GM21367 (cell line): ENCODE data around the gene PPP1R14C.

ENCODE experiments used
- ATAC-seq: cut with Tn5 transposase; IDR thresholded peaks from one replicate; pipeline ENCODE4 v1.9.1; 2021; ENCODE audit not compliant: unreplicated experiment

PPP1R14C gene

DNA sequence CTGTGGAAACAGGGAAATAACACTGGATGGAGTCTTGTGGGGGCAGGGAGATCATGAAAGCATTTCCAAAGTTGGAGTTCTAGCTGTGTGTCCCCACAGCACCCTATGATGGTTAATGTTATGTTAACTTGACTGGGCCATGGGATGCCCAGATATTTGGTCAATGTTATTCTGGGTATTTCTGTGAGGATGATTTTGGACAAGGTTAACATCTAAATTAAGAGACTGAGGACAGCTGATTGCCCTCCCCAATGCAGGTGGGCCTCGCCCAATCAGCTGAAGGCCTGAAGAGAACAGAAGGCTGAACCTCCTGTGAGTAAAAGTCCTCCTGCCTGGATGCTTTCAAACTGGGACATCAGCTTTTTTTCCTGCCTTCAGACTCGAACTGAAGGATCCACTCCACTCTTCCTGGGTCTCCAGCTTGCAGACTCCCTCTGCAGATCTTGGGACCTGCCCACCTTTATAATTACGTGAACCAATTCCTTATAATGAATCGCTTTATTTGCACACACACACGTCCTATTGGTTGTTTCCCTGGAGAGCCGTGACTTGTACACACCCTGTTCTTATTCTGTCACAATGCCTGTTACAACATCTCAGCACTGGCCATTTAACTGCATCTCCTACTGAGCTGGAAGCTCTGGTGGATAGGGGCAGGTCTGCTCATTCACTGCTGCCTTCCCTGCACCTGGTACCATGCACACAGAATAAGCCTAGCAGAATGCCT is 126.4 kb downstream of the PPP1R14C start:
- no peak for ATAC-seq

DNA sequence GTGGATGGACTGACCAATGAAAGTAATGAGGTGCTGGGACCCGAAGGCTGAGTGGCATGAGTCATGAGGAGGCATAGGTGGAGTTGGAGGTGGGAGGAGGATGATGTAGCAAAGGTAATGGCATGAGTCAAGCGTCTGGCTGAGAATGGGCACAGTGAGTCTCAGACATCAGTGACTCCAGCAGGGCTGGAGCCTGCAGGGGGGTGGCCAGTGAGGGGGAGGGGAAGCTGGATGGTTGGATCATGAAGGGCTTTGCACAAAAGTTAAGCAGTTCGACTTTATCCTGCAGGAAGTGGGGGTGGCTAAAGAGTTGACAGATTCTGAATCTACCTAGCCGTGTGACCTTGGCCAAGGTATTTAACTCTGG is 127.0 kb downstream of the PPP1R14C start:
- ATAC-seq = no peak

DNA sequence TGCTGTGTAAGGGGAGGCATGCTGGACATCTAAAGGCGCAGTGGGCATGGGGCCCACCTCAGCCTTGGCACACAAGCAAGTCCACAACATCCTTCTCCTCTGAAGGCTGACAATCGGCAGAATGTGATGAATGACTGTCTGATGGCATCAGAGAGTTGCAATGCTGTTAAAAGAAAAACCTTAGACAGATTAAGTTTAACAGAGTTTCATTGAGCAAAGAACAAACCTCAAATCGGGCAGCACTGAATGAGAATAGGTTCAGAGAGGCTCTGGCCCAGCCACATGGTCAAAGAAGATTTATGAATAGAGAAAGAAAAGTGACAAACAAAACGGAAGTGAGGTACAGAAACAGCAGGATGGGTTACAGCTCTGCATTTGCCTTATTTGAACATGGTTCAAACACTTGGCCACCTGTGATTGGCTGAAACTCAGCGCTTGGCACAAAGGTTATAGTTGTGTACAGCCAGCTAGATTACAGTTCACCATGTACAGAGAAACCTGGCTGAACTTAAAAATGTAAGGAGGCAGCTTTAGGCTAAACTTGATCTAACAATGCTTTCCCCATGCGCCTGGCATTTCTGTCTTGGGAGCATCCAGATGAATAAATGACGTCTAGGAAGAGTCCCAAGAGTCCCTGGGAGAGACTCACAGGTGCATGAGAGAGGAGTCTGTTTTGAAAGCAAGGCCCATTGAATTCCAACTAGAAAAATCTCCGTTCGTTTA is 127.6 kb downstream of the PPP1R14C start:
- no peak for ATAC-seq

DNA sequence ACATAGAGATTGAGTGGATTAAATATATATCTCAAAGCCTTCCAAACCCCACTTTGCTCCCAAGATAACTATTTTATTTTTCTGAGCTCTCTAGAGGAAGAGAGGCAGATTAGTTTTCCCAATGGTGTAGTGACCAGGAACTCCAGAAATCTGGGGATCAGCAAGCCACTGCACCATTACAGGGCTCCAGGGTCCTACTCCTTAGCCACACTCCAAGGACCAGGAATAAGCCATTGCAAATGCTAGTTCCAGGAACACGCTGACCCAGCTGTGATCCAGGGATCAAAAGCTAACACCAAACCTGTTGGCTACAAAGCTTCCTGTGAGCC is 128.3 kb downstream of the PPP1R14C start:
- no peak for ATAC-seq

DNA sequence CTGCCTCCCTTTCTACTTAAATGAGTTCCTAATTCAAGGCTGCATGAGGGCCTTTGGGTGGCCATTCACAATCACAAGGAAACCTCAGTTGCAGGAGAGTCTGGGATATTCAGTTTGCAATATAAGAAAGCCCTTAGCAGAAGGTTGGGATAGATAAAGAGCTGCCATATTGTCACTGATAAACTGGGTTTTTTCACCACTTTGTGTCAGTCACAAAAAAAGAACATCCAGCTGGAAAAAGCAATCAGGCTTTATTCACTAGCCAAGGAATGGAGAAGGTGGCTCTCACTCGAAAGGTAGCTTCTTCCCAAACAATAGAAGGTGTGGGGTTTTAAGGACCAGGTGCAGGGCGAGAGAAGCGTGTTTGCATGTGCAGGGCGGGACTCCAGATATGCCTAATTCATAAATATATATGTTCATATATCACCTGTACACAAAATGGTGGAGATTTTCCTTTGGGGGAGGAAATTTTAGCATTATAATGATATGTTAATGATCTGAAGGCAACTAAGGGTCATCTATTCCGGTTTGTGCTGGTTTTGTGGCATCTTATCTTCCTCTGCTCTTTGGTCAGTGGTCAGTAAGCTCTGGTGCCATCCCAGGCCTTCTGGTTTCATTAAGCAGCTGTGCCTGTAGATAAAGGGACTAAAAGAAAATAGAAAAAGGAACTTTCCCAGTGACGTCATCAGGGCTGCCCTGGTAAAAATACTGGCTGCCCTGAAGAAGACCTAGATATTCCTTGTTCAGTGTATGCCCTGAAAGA is 128.8 kb downstream of the PPP1R14C start:
- ATAC-seq = no peak

DNA sequence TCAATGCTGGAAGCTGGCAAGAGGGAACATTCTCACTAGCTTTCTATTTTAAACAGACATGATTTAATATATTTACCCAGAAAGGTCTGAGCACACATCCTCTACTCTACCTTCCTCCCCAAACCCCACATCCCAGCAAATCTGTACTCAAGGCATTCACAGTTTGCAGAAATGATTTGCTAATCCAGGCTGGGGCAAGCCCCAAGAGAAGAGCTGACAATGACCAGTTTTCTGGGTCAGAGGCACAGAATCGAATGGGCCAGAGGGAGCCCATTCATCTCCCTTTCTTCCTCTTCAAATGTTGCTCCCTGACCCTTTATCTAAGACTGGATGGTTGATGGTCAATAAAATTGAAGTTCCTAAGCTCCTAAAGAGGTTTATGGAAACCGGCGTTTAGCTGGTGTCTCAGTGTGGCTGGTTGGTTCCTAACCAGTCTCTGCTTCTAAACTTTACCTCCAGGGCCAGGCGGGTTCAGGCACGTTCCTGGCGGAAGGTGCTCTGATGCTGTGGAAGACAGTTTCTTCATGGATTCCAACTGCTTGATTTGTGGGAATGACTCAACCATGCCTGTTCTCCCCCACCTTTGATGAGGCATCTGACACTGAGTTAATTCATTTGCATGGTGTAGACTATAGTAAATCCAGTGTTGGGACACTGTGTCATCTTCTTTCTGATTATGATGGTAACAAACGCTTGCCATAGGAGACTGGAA is 129.6 kb downstream of the PPP1R14C start:
- no peak for ATAC-seq

DNA sequence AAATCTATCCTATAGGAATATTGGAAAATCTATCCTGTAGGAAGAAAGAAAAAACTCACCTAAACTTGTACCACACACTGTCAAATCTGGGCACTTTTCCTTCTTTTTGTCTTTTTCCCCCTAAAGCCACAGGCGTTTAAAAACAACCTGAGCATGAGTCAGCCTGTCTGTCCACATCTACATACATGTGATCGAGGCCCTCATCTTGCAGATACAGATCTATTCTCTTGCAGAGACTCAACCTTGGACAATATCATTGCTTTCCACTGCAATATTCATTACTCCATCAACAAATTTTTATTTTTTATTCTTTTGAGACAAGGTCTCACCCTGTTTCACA is 130.1 kb downstream of the PPP1R14C start:
- ATAC-seq = no peak

DNA sequence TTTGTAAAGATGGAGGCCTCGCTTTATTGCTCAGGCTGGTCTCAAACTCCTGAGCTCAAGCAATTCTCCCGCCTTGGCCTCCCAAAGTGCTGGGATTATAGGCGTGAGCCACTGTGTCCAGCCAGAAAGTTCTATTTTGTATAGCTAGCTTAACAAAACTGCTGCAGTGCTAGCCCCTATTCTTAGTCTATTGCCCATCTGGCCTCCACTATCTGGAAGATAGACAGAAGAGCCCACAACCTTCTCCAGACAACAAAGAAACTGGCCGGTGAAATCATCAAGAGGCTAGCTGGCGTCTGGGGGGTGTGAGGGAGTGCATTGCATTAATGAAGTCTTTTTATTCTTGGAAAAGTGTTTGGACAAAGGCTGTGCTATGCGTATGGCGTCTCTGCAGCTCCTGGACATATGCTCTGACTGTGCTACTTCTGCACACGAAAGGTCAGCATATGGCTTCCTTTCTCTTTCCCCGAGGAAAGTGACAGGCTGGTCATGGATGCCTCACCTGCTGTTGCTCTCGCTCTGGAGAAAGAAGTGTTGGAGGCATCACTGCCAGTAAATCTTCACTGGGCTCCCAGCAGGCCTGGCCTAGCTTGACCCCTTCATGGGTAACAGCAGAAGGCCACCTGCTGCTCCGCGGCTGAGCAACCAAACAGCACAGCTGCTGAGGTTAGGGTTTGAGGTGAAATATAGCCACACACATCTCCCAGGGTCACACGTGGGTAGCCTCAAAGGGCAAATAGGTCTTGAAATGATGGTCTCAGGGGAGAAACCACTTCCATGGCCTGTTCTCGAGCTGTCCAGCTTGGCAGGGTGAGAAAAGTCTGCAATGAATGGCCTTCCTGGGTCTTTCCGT is 130.8 kb downstream of the PPP1R14C start:
- ATAC-seq = no peak

DNA sequence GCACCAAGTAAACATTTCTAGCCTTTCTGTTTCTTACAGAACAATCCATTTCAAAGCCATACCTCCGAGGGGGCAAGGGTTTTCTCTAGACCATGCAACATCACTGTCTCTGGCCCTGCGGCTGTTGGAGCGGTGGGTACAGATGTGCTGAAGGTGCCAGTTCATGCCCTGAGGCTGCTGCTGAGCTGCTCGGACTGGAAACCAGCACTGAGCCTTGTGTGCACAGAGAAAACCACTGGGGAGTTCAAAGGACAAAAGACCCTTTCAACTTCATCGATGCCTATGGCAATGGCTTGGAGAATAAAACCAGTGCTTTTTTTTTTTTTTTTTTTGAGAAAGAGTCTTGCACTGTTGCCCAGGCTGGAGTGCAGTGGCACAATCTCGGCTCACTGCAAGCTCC is 132.6 kb downstream of the PPP1R14C start:
- no peak for ATAC-seq

DNA sequence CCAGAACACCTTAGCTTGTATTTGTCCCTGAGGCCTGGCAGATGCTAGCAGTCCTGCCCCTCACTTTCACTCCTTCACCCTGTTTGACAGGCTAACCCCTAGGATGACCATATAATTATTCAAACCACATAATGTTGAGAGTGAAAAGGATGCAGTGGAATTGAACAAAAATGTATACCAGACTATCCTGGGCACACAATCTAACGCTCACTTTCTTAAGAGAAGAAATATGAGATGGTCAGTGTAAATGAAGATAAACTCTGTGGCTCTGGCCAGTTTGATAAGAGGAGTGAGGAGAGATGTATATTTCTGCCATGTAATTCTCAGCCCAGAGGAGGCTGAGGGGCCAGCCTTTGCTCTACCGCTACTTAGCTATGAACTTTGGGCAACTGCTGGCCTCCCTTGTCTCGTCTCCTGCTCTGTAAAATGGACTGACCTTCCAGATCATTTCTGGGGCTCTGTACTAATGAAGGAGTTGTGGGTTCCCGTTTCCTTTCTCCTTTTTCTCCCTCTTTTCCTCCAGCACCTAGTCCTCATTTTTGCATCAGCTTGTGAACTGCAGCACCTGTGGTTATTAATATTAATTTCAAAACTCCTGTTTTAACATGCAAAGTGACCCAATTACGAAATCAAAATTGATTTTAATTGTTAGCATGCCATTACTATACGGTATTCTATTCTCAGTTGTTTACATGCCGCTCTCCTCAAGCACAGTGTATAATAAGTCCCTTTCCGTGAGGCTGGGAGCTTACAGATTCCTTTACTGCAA is 133.5 kb downstream of the PPP1R14C start:
- ATAC-seq = no peak

DNA sequence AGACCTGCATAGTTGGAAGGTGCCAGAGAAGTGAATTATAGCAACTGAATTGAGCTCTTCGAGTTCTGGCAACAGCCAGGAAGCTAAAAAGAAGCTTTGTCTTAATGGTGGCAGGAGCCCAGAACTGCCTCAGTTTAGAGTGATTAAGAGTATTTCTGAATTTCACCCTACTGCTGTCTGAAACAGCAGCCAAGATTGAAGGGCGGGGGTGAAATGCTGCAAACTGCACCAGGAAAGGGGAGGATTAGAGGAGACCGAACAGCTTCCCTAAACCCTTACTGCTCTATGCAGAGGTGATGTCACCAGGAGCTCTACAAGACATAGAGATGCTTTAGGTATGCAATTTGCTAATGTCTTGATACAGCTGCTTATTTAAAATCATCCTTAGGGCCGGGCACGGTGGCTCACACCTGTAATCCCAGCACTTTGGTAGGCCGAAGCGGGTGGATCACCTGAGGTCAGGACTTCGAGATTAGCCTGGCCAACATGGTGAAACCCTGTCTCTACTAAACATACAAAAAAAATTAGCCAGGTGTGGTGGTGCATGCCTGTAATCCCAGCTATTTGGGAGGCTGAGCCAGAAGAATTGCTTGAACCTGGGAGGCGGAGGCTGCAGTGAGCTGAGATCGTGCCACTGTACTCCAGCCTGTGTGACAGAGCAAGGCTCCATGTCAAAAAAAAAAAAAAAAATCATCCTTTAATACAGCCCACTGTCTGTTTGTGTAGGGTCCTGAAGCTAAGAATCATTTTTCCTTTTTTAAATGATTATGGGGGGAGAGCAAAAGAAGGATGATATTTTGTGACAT is 134.3 kb downstream of the PPP1R14C start:
- no peak for ATAC-seq

DNA sequence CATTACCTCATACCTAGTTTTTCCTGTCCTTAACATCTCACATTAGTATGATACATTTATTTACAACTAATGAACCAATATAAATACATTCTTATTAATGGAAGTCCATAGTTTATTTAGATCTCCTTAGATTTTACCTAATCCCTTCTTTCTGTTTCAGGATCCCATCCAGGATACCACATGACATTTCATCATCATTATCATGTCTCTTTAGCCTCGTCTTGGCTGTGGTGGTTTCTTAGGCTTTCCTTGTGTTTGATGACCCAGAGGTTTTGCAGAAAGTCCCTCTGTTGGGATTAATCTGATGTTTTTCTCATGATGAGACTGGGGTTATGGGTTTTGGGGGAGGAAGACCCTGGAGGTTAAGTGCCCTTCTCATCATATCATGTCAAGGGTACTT is 136.7 kb downstream of the PPP1R14C start:
- ATAC-seq = no peak

DNA sequence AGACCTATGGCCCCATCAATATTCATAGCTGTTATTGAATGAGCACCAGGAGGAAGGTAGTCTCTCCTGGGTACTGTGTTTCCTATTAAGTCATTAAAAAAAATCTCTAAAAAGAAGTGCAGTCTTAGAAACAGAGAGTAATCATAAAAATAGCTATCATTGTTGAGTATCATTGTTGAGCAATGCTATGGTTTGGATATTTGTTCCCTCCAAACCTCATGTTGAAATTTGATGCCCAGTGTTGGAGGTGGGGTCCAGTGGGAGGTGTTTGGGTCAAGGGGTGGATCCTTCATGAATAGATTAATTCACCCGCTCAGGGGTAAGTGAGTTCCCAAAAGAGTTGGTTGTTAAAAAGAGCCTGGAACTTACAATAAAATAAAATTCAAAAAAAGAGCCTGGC is 137.9 kb downstream of the PPP1R14C start:
- no peak for ATAC-seq

DNA sequence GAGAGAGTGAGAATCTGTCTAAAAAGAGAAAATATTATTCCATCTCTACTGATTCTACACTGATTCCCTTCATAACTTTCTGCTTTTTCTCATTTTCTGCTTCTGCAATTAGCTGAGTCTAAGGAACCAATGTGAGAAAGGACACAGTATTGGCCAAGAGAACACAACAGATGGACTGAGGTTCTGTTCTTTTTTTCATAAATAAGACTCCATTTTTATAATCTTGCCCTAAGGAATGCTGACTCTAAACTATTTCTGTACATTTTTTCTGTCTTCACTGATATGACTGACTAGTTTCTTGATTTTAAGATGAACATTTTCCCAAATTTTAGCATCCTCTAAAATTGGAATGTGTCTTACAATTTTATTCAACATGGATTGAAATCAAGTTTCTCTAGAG is 138.9 kb downstream of the PPP1R14C start:
- no peak for ATAC-seq

DNA sequence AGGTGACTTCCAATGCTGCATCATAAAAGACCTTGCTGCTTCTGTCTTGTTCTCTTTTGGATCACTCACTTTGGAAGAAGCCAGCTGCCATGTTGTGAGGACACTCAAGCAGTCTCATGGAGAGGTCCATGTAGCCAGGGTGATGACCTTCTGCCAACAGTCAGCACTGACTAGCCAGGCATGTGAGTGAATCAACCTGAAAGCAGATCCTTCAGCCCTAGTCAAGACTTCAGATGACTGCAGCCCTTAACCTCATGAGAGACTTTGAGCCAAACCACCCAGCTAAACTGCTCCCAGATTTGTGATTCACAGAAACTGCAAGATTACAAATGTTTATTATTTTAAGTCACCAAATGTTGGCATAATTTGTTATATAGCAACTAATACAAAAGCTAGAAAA is 140.0 kb downstream of the PPP1R14C start:
- ATAC-seq = no peak

DNA sequence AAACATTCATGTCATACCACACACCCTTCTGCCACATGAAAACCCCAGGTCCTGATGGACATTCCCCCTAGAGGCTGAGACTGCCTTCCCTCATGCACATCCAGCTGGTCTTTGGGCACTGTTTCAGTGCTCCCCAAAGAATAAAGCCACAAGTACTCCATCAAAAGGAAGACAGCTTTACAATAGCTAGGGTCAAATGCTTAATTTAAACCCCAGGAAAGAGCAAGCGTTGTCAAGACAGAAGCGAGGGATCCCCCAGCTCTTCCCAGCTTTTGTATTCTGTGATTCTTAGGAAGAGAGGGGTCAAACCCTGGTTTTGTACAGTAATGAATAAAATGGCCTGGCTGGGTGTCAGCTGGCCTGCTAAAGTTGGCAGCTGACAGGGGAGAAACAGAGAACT is 143.6 kb downstream of the PPP1R14C start:
- no peak for ATAC-seq

DNA sequence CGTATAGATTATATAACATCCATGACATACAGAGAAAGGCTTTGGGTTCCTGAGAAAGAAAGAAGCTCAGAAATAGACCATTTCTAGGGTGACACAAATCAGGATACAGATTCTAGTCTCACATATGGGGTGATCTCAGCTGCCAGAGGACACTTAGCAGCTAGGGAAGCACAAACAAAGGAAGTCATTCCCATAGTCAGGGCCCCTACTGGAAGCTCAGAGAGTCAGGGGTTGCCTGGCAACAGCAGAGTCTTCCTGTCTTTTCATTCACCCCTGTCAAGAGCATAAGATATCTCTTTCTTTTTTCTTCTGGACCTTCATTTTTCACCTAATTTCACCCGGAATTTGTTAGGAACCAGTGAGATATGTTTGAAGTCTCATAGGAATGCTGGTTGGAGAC is 144.1 kb downstream of the PPP1R14C start:
- no peak for ATAC-seq

DNA sequence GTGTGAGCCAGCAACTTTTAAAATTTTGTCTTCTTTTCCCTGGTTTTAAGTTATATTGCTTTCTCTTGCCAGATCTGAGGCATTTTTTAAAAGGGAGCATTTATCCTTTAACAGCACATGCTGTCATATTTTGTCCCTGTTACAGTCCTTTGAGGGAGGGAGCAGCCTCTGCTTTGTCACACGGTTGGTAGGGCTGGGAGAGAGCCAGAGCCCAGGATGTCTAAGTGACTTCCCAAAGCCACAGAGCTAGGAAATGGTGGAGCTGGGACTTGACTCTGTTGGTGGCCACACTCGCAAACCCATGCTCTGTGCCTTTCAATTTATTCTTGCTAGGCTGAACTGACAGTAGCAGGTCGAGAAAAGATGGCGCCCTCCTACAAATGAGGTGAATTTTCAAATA is 145.6 kb downstream of the PPP1R14C start:
- ATAC-seq = no peak

DNA sequence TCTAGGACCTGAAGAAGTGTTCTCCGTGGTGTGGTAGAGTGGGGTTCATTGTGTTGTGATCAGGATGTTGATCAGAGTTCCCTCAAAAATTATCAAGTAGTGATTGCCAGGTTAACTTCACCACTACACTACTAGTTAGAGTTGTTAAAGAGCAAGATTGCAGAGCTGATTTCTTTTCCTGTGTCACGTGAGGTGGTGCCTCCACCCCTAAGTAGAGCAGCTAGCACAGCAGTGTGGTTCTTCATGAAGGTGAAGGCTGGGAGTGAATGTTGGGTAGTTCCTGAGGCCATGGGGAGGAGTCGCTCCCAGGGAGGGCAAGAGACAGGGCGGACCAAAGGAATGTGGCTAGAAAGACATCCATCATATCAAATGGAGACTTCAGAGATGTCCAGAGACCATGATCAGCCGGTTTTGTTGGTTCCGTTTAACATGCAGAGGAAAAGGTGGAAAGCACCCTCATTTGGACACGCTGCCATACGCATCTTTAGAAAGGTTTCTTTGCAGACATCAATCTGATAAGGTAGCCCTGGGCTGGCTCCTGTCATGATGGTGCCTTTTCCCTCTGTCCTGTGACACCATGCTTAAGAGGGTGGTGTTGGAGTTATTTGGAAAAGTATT is 146.7 kb downstream of the PPP1R14C start:
- ATAC-seq = no peak
